GM21576 (cell line): ENCODE data around the gene ZSWIM5.
"Not testable (repeated sequence)": the region's sequence is repeated elsewhere in the genome, so short reads cannot be mapped to it uniquely, and the experiment has no call there.

Experiments used
- ATAC-seq: cut with Tn5 transposase; IDR thresholded peaks from one replicate; pipeline ENCODE4 v1.9.1; 2021; ENCODE audit warnings: mild to moderate bottlenecking, moderate library complexity; ENCODE audit not compliant: unreplicated experiment

The ZSWIM5 gene

DNA sequence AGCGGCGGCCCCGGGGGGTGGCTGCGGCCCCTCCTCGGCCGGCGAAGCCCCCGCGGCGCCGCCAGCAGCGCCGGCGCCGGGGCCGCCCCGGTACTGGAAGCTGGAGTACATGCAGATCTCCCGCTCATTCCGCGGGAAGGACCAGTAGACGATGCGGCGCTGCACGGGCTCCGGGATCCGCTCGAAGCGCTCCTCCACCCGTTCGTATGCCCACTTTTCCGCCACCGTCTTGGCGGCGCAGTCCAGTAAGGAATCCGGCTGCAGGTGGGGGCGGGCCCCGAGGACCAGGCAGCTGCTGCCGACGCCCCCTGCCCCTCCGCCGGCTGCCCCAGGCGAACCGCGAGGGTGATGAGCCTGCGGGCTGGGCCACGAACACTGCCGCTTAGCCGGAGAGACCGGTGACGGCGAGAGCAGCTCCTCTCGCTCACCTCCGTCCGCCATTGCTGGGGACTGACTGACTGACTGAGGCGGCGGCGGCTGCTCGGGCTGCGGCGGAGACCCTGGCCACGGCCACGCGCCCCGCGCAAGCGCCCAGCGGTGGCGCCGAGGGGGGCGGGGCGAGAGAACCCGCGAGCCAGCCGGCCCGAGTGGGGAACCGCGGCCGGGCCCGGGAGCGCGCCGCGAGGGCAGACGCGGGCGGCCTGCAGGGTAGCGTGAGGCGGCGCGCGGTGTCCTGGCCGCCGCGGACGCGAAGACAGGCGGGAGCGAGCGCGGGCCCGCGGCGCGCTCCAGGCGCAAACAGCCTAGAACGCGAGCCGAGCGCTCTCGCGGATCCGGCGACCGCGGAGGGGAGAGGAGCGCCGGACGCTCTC, at the start of gene ZSWIM5:
ZSWIM5 (minus strand) TSS at position 696 of the 812 bp plus-strand sequence; CDS start at position 441, 255 bp downstream.
- ATAC-seq = peak; percentile 56

DNA sequence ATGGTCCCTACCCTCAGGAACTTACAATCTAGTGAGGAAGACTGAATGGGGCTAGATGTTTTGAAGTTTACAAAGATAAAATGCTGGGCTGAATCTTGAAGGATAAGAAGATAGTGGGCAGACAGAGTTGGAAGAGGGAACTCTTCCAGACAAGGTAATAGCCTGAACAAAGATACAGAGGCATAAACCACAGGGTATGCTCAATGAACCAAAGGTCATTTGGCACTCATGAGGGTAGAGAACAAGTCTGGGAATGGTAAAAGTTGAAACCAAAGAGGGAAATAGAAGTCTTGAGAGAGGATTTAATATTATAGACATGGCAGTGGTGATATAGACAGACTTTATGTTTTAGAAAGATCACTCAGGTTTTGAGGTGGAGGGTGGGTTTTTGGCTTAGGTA, 48.1 kb upstream of the ZSWIM5 start:
- ATAC-seq = no peak

DNA sequence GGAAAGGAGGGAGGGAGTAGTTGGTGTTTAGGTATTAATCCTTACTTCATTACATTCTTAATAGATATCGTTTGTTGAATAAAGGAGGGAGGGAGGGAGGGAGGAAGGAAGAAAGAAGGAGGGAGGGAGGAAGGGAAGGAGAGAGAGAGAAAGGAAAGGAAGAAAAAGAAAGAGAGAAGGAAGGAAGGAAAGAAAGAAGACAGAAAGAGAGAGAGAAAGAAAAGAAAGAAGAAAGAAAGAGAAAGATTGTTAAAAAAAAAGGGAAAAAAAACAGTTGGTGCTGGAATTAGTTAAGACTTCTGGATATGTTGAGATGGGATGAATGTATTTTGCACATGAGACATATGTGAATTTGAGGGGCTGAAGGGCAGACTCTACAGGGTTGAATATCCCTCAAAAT, 44.1 kb upstream of the ZSWIM5 start:
- ATAC-seq = no peak

DNA sequence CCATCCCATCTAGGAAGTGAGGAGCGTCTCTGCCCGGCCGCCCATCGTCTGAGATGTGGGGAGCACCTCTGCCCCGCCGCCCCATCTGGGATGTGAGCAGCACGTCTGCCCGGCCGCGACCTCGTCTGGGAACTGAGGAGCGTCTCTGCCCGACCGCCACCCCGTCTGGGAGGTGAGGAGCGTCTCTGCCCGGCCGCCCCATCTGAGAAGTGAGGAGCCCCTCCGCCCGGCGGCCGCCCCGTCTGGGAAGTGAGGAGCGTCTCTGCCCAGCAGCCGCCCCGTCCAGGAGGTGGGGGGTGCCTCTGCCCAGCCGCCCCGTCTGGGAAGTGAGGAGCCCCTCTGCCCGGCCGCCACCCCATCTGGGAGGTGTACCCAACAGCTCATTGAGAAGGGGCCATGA, 41.6 kb upstream of the ZSWIM5 start:
- not testable (repeated sequence) for ATAC-seq

DNA sequence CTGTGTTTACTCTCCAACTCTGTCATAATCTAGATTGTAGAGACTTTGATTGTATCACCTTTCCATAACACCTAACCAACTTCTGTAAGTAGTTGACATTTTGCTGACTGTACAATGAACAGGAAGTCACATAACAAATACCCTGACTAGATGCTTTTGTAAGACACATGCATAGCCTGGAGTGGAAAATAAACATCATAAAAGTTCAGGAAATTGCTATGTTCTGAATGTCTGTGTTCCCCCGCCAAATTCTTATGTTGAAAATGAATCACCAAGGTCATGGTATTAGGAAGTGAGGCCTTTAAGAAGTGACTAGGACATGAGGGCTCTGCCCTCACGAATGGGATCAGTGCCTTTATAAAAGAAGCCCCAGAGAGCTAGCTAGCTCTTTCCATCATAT, 40.4 kb upstream of the ZSWIM5 start:
- ATAC-seq = no peak

GRCh38 chr1:45246359-45246758, 40.0 kb upstream of the ZSWIM5 start:
- not testable (repeated sequence) for ATAC-seq

- no peak for ATAC-seq
These were observed 38.3 kb upstream of the ZSWIM5 start for GRCh38 chr1:45244660-45245059.

GRCh38 chr1:45243476-45244343, 37.3 kb upstream of the ZSWIM5 start:
- ATAC-seq = no peak

DNA sequence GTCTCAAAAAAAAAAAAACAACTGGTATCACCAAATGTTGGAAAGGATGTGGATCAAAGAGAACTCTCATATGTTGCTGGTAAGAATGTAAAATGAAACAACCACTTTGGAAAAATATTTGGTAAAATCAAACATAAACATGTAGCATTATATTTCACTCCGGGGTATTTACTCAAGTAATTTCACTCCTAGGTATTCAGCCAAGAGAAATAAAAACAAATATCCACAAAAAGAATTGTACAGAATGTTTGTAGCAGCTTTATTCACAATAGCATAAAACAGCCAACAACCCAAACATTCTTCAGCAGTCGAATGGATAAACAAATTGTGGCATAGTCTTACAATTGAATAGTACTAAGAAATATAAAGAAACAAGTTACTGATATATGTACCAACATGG, 32.4 kb upstream of the ZSWIM5 start:
- ATAC-seq = no peak

- no peak for ATAC-seq
These were observed 29.7 kb upstream of the ZSWIM5 start for GRCh38 chr1:45236136-45236535.

DNA sequence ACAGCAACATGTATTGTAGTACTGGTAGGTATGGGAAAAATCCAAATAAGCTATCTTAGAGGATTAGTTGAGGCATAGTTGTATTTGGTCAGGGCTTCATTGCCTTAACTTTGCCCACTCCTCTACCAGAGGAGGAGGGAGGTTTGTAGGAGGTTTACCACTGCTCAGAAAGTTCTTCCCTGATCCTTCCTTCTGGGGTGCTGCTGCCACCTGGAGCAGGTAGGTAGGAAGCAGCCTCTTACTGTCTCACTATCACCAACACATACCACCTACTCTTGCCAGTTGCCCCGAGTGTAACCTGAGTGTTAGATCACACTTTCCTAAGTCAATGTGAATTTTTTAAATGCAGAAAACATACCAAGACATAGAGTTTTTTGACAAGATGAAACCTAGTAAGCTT, 24.1 kb upstream of the ZSWIM5 start:
- no peak for ATAC-seq

DNA sequence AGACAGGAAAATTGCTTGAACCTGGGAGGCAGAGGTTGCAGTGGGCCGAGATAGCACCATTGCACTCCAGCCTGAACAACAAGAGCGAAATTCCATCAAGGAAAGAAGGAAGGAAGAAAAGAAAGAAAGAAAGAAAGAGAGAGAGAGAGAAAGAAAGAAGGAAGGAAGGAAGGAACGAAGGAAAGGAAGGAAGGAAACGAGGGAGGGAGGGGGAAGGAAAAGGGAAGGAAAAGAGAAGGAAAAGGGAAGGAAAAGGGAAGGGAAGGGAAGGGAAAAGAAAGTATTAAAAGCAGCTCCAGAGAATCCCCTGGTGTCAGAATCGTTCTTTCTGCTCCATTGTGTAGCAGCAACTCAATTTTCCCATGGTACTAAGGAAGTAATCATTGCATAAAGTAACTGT, 19.2 kb upstream of the ZSWIM5 start:
- ATAC-seq = no peak

- ATAC-seq = not testable (repeated sequence)
These were observed 17.3 kb upstream of the ZSWIM5 start for GRCh38 chr1:45223710-45224109.

DNA sequence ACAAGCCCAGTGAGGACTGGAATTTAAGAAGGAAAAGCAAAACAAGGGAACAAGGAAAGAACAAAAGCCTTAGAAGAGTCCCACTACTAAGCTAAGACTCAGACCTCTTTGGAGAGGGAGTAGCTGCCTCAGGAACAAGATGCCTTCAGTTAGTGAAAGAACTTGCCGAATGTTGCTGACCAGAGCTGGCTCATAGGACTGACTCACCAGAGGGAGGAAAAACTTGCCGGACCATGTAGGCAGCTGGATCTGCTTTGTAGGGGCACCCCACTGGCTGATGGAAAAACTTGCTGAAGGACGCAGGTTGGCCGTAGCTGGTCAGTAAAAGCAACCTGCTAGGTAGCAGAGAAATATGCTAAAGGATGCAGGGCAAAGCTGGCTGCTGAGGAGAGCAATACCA, 15.3 kb upstream of the ZSWIM5 start:
- no peak for ATAC-seq

DNA sequence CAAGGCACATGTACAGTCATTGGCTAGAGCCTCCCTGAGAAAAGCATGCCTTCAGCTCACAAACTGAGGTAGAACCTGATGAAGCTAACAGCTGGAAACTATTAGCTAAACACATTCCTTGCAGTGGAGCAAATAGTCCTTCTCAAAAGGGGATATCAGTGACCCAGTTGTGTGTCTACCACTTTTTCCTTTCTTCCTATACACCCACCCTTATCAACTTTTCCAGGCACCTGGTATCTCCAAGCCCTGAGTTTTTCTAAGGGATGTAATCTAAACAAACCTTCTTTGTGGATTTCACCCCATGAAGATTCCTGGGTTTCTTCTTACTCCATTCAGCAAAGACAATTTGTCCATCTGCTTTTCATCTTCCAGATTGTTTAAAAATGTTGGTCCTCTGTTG, 10.5 kb upstream of the ZSWIM5 start:
- ATAC-seq = no peak

GRCh38 chr1:45216200-45216541, 9.8 kb upstream of the ZSWIM5 start:
- ATAC-seq = no peak

DNA sequence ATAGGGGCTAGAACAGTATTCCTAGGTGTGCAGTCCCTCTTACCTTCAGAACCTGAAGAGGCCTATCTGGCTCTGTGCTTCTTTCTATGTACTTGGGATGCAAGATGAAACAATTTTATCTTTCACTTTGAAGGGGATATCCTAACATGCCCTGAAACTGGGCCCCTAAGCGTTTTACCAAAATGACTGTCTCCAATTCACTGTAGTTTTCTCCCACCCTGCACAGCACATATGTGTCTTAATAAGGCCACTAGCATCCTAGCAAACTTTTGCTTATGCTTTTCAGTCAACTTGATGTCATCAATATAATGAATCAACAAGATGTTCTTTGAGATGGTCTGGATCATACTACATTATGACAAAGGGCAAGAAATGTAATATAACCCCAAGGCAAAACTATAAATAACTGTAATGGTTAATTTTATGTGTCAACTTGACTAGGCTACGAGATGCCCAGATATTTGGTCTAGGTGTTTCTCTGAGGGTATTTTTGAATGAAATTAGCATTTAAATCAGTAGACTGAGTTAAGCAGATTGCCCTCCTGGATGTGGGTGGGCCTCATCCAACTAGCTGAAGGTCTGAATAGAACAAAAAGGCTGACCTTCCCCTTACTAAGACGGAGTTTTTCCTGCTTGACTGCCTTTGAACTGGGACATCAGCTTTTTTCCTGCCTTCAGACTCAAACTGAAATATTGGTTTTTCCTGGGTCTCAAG, 9.2 kb upstream of the ZSWIM5 start:
- ATAC-seq = no peak

DNA sequence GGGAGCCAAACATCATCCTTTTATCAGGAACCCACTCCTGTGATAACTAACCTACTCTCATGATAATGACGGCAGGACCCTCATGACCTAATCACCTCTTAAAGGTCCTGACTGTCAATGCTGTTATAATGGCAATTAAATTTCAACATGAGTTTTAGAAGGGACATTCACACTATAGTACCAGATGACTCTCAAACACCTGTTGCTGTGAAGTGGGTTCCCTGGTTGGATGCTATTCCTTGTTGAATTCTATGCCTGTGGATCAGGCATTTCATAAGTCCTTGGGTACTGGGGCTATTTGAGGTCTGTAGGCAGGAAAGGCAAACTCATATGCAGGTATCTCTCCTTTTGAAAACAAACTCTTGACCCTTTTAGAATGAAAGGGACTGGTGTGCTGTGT, 7.5 kb upstream of the ZSWIM5 start:
- no peak for ATAC-seq

DNA sequence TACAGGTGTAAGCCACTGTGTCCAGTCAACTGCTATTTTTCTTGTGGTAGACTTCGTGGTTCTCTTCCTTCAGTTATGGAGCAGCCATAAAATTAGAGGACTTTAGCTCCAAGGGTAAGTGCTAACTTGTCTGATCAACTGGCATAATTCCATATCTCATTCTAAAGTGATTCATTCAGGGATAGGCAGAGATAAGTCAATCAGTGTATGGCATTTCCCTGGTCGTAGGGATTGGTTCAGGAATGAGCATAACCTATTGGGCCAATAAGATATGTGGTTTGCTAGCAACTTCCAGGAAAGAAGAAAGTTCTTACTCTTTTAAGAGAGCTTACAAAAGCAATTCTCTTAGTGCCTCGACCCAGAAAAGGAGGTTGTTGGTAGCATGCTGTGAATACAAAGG, 4.7 kb upstream of the ZSWIM5 start:
- ATAC-seq = no peak

- ATAC-seq = no peak
These were observed 611 bp upstream of the ZSWIM5 start for GRCh38 chr1:45206808-45207623.
